ENCODE results near the gene ATXN1. TPM values are rescaled to one million over a fixed set of nuclear protein-coding genes. Genes with fewer than 3 reads are reported as not detected.

The ATXN1 gene
- total RNA-seq, 1 donor from 2014 or later, result 60.0 TPM

DNA sequence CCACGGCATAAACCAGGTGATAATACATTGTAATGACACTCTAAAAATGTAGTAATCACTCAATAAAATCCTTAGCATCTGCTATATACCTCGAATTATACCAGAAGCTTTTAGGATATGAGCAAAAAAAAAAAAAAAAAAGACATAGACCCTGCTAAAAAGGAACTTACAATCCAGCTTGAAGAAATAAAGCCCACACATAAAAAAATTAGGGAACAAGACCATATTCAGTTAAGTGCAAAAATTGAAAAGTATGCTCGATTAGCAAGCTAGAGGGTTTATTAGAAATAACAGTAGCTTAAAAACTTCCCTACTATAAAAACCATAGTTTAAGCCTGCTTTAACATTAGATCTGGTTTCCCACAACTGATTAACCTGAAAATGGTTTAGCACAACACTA lies 387.2 kb downstream of the ATXN1 start:
- DNase-seq (ENCODE audit: low read depth), result no peak

DNA sequence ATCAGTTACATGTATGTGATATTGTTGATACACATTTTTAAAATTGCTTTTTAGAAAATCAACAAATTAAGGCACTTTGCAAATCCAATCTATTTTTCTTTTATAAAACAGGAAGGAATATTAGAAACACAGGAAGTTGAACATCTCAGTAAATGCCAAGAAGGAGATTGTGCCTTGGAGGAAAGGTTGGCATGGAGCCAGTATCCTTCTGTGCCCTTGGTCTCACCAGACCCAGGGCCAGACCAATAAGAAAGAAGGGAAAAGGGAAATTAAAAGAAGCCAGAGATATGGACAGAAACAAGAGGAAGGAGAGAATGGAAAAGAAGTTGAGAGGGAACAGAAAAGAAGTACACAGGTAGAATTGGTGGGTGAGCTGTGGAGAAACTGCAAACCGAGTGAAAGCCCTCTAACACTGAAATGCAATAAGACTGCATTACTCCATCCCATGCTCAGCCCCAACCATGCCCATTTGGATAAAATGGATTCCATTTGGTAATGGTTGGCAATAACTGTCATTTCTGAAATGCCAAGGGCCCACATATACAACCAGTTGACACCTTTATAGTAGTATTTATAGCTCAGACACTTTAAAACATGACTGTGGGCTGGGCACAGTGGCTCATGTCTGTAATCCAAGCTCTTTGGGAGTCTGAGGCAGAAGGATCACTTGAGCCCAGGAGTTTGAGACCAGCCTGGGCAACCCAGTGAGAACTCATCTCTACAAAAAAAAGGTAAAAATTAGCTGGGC lies 389.1 kb downstream of the ATXN1 start:
- peak; percentile 79 for DNase-seq (ENCODE audit: low read depth)

DNA sequence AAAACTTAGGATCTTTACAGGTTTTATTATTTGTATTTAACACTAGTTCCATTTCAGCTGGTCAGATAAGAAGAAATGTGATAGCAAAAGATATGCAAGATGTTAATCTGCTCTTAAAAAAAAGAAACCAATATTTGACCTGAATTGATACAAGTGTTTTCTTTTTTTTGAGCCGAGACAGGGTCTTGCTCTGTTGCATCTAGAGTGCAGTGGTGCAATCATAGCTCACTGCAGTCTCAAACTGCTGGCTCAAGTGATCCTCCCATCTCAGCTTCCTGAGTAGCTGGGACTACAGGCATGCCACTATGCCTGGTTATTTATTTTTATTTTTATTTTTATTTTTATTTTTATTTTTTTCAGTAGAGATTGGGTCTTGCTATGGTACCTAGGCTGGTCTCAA lies 389.9 kb downstream of the ATXN1 start:
- no peak for DNase-seq (ENCODE audit: low read depth)

DNA sequence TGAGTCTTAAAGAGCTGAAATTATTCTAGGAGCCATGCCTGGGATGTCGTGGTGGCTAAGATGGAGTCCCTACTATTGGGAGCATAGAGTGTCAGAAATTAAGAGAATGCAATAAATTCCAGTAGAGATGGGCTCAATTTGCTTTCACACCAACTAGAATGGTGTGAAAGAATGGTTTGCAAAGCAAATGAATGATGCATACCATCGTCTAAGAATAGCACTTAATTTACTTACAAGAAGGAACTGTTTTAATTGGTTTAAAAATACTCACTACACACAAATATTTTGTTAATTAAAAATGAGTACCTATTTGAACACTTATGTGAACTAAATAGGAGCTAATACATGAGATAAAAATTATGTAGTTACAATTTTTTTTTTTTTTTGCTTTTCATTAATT lies 390.3 kb downstream of the ATXN1 start:
- no peak for DNase-seq (ENCODE audit: low read depth)

DNA sequence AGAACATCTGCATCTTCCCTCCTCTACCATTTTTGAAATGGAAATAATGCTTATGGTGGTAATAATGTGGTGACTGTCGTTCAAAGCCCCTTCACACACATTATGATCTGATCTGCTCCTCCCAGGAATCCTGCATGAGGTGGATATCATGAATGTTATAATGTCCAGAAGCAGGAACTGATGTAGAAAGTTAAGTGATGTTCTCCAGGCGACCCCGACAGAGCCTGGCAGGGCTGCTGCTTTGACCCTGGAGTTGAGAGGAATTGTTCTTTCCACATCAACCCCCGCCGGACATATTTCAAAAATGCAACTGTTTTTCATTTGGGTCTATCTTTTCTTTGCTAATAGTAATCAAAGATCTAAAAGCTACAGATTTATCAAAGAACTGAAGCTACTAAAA lies 391.3 kb downstream of the ATXN1 start:
- DNase-seq (ENCODE audit: low read depth), result no peak

DNA sequence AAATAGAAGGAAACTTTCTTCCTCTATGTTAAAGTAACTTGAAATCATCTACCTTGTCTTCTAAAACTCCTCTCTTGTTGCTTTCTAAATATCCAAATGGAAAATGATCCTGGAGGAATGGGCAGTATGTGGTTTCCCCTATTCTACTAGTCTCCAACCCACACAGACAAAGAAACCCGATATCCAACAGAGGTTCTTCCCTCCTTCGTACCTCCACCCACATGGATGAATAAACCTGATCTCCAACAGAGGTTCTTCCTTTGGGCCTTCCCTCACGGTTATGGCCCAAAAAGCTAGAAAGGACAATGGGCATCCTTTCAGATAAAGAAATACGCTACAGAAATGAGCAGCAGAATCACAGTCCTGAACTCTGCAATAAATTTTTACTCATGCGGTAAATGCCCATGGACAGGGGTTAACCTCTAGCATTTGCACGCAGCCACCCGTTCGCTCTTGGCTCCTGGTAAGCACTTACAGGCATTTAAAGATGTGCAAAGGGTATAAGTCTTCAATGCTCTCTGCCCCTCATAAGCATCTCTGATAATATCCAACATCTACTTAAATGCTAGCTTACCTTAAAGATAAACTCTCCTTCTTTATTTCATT lies 392.0 kb downstream of the ATXN1 start:
- DNase-seq (ENCODE audit: low read depth), result no peak

DNA sequence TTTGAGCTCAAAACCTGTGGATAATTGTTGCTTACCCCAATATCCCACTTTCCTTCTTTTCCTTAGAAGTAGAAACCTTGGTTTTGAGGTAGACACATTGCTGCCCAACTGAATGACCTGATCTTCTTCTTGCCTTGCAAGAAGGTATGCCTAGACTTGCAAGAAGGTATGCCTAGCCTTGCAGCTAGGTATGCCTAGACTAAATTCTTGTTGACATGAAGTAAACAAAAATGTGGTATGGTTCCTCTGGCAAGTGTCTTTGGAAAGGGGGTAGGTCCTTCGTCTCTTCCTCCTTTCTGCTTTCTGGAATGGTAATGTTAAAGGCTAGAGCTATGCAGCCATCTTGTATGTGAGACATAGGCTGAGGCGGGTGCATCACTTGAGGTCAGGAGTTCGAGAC lies 393.7 kb downstream of the ATXN1 start:
- no peak for DNase-seq (ENCODE audit: low read depth)

DNA sequence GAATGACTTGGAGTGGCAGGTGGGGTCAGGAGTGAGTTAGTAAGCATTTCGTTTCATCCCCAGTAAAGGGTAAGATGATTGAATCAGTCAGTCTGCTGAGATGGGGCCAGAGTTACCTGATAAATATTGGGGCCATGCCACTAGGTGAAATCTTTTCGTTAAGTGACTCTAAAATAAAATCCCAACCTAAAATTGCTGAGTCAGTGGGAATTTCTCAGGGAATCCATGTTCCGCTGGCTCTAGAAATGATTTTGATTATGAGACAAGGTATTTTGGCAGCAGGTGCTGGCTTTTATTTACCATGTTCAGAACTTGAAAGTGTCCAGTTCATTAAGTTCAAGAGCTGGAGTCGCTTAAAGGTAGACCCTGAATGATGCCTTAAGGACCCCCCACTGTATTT lies 397.5 kb downstream of the ATXN1 start:
- DNase-seq (ENCODE audit: low read depth), result no peak

DNA sequence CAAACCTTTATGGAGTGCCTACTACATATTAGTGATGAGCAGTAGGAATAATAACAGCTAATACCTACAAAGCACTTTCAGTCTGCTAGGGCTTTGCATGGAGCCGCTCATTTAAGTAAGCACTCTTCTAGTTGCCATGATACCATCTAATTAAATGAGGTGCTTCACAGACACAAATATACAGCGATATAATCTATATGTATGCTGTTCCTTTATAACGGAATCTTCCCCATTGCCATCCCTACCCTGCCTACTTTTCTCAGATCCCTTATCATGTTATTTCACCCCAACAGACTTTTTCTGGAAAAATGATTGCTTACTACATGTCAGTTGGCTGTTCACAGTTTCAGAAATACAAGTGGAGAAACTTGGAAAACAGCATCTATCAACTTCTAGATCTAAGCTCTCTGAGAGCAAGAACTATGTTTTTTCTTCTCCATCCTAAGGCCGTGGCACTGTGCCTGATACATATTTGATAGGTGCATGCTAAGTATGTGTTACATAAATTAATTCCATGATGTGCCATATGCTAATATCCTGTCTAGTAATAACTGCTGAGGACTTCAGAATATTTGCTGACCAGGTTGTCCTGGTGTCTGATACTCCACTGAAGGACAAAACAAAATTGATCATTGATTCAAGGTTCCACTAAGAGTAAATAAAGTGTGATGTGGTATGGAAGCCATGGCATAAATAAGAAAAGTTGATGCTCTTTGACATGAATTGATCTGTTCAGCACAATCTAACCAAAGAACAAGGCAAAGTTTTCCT lies 398.3 kb downstream of the ATXN1 start:
- DNase-seq (ENCODE audit: low read depth), result no peak

DNA sequence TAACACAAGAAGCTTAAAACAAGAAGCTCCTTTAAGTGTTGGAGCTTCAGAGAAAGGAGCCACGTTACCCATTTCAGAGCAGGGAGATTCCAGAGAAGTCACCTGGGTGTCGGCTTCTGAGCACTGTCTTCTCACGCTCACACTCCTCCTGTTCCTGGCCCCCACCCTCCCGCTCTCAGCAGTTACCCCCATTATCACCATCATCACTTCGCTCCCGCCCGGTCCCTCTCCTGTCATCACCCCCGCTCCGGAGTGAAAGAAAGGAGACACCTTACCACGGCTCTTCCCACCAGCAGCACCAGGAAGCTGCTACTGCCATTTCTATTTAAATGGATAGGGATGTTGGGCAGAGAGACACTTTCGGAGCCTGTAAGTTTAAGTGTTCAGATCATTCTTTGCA lies 399.0 kb downstream of the ATXN1 start:
- no peak for DNase-seq (ENCODE audit: low read depth)

DNA sequence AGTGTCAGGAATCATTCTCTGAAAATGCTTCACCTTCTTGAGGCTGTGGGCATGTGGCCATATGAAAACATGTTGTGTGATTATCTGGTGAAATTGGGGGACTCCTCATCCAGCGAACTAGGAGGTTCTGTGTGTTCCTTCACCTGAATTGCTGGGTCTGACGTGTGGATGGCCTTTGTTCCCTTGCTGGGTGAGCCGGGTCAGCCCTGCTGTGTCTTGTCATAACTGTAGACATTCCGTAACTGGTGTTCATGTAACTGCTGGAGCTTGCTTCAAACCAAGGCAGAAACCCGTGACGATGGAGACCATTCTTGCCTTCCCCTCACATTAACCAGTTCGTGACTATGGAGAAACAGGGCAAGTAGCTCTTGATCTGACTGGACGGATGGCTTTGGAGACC lies 399.4 kb downstream of the ATXN1 start:
- DNase-seq (ENCODE audit: low read depth), result no peak

DNA sequence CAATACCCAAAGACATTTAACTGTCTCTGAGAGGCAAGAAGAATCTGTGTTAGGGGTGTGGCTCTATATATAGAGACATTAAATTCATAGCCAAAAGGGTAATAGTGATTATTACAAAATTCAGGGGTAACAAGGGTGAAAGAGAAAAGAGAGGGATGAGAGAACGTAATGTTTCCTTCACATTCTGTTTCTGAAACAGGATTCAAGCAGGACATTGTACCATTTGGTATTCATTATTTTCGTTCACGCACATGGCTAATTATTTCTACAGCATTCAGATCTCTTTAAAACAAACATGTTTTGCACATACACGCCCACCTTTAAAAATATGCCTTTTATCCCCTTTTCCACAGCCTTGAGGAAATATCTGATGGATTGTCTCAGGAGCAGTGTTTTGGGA lies 400.1 kb downstream of the ATXN1 start:
- DNase-seq (ENCODE audit: low read depth), result no peak

DNA sequence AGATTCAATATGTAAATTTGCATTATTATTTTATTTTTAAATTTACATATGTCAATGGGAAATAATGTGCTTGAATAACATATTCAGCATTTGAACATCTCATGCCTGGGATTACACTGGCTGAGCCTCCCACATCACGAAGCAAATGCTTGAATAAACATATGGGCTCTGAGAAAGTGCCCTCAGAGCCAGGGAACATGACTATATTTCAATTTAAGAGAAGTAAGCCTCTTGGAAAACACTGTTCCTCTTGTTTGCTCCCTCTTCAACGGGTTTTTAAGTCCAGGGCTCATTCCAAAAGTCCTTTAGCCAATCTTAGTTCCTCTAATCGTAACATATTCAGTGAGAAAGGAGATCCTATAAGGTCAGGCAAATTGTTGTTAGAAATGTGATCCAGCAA lies 400.9 kb downstream of the ATXN1 start:
- no peak for DNase-seq (ENCODE audit: low read depth)

DNA sequence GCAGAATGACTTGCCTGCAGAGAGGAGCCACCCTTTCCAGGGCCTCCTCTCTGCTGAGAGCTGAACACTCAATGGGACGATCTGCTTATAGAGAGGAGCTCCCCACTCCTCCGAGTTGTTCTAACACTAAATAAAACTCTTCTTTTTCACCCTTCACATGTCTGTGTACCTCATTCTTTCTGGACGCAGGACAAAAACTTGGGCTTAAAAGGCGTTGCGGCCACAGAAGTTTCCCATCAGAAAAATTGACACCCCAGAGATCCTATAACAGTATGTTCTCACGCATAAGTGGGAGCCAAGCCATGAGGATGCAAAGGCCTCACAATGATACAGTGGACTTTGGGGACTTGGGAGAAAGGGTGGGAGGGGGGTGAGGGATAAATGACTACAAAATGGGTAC lies 401.7 kb downstream of the ATXN1 start:
- no peak for DNase-seq (ENCODE audit: low read depth)

DNA sequence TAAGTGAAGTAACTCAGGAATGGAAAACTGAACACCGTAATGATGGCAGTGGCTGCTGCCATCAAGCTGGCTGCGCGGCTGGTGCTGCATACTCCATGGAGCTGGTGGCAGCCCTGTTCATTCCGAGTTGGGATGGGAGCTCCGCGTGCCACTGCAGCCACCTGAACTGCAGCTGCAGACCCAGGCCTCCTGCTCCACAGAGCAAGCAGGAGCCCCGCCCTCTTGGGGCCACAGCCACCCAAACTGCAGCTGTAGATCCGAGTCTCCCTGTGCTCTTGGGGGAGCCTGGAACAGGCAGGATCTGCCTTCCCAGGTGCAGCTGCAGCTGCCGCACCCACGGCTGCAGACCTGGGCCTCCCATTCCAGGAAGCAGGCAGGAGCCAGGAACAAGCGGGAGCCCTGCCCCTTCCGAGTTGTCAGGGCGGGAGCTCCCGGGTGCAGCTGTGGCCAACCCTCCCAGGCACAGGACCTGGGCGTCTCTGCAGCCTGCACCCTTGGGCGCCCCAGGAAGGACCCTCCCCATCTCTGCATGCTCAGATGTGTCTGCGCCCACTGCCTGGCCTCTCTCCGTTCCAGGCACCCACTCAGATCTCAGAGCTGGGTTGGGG lies 402.6 kb downstream of the ATXN1 start:
- no peak for DNase-seq (ENCODE audit: low read depth)

DNA sequence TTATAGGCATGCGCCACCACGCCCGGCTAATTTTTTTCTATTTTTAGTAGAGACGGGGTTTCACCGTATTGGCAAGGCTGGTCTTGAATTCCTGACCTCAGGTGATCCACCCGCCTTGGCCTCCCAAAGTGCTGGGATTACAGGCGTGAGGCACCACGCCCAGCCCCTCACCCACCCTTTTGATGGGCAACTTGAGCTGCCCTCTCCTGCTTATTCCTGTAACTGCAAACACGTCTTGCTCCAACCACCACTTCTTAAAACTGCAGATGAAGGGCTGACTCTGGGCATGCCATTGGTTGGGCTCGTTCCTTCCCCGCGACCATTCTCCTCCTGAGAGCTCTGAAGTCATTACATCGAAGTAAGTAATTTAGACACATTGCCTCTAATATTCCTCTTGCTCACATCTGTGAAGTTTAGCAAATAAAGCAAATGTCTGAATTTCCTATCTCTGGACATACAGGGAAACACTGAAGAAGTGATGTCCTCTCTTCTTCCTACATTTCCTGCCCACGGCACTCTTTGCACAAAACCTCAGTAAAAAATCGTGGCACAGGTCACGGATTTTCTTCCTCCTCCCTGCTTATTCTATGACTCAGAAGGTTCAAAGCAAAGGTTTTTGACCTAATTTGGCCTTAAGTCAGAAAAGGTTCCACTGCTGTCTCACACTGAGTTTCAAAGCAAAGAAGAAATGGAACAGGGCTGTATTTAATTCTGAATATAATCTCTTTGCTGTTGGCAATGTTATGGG lies 405.4 kb downstream of the ATXN1 start:
- DNase-seq (ENCODE audit: low read depth), result no peak

DNA sequence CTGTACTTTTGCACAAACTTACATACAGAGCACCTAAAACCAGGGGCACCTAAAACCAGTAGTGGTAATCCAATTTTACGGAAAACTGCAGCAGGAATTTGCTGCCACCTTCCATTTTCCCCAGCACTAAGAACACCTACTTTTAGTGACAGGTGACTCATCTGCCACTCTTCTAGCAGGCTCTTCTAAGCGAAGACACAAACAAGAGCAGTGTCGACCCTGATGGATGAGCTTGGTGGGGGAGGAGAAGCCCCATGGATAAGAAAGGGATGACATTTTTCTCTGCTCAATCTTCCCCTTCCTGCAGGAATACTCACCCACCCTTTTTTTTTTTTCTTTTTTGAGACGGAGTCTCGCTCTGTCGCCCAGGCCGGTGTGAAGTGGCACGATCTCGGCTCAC lies 406.0 kb downstream of the ATXN1 start:
- no peak for DNase-seq (ENCODE audit: low read depth)

DNA sequence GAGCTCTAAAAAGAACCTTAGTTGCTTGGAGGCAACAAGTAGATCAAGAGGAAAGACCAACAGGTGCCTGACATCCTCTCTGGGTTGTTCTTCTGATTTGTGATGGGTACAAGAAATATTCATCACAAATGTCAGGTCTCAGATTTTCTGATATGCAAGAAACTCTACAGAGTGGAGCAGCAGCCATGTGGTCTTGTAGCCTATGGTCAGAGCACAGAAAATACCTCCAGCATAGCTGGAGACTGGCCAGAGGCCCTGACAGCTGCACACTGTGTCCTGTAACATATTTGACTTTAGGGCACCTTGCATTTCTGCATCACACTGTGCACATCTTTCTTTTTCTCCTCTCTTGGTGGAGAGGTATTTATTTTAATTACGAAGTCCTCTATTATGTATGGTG lies 406.6 kb downstream of the ATXN1 start:
- DNase-seq (ENCODE audit: low read depth), result peak; percentile 56

DNA sequence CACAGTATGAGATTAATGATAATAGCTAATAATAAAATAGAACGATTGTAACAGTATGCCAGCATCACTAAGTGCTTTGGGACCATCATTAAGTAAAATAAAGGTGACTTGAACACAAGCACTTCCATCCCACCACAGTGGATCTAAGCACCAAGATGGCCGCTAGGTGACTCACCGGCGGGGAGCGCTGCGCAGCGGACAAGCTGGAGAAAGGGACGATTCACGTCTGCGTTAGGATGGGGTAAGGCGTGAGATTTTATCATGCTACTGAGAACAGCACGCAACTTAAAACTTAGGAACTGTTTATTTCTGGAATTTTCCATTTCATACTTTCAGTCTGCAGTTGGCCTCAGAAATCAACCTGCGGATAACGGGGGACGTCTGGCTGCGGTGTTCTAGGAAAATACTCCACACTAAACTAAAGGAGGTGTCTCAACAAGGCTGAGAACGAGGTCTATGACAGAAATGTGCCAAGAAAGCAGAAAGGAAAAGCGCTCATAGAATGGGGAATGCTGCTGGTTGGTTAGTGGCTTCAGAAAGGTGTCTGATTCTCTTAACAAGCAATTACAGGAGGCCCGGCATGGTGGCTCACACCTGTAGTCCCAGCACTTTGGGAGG lies 408.3 kb downstream of the ATXN1 start:
- DNase-seq (ENCODE audit: low read depth), result no peak

DNA sequence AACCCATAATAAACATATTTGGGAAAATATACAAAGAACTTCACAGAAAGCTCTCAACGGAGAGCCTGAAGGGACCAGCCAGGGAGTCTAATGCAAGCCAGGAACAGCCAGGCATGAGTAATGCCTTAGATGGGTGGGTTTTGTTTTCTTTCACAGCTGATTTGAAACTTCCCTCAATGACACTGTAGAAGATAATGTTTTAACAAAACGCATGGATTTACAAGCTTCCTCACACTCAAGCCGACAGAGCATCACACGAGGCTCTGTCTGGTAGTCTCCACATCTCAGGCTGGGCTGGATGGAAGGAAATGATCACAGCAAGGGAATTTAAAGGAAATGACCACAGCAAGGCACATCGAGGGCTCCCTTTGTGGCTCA lies 409.0 kb downstream of the ATXN1 start:
- no peak for DNase-seq (ENCODE audit: low read depth)

DNA sequence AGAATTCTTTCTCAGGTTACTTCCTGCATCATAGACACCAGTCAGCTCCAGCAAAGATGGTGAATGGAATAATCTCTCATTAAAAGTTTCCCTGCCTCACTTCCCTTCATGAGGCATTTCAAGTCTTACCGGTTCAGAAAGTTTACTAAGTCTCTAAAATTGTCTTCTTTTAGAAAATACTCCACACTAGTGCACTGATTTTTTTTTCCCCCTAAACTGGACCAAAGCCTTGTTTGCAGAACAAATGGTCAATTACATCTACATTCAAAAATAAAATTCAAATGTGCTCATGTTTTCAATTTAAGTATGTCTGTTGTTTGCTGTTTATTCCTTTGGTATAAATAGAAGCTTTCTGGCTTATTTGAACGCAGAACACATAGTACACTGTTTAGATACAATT lies 411.7 kb downstream of the ATXN1 start:
- no peak for DNase-seq (ENCODE audit: low read depth)

Measured in myocyte (in vitro differentiated cells).